Osteoblast (primary cell): ENCODE measurements around the gene RPL36AL. TPM values are rescaled to one million over a fixed set of nuclear protein-coding genes. Genes with fewer than 3 reads are reported as not detected.

ENCODE experiments used
- DNase-seq: peaks from one replicate; pipeline ENCODE4 v3.0.0; 2011; ENCODE audit warnings: low spot score, mixed read lengths; ENCODE audit not compliant: insufficient read length; ENCODE audit errors: missing footprints
- H2AFZ ChIP-seq: 2 replicates; pipeline ENCODE4 v1.6.0; 2011; ENCODE audit warnings: mild to moderate bottlenecking, low read length
- H3K27ac ChIP-seq: 2 replicates; pipeline ENCODE4 v1.5.1; 2011; ENCODE audit warnings: mild to moderate bottlenecking, low read depth, low read length, moderate library complexity
- H3K27me3 ChIP-seq: 2 replicates; pipeline ENCODE4 v1.6.0; 2012; ENCODE audit warnings: mild to moderate bottlenecking, control low read depth, inconsistent platforms, low read length, moderate library complexity; ENCODE audit not compliant: insufficient read depth
- H3K36me3 ChIP-seq: 2 replicates; pipeline ENCODE4 v1.5.1; 2011; ENCODE audit warnings: mild to moderate bottlenecking, low read length, control low read depth, moderate library complexity; ENCODE audit not compliant: insufficient read depth
- H3K4me1 ChIP-seq: 2 replicates; pipeline ENCODE4 v1.5.1; 2011; ENCODE audit warnings: mild to moderate bottlenecking, low read length, control low read depth, moderate library complexity; ENCODE audit not compliant: insufficient read depth
- H3K4me2 ChIP-seq: 2 replicates; pipeline ENCODE4 v1.6.0; 2011; ENCODE audit warnings: mild to moderate bottlenecking, low read length; ENCODE audit not compliant: insufficient read depth
- H3K4me3 ChIP-seq: fragments of 200-600 bp; sonication (generic); 3 replicates; pipeline ENCODE4 v1.5.1; 2012; ENCODE audit warnings: mild to moderate bottlenecking, low read length, inconsistent platforms; ENCODE audit not compliant: insufficient read depth
- H3K79me2 ChIP-seq: 2 replicates; pipeline ENCODE4 v1.6.0; 2012; ENCODE audit warnings: mild to moderate bottlenecking, low read length, control low read depth, inconsistent platforms; ENCODE audit not compliant: insufficient read depth
- H3K9me3 ChIP-seq: 2 replicates; pipeline ENCODE4 v1.5.1; 2011; ENCODE audit warnings: low read depth, low read length, control low read depth
- H4K20me1 ChIP-seq: 2 replicates; pipeline ENCODE4 v1.6.0; 2012; ENCODE audit warnings: mild to moderate bottlenecking, low read length, control low read depth; ENCODE audit not compliant: insufficient read depth
- small RNA-seq: library from RNA; depleted of rRNA; stranded (forward); fragments of <200 nt; gene quantifications from one replicate; pipeline ENCODE3, GENCODE V24; 2012
- total RNA-seq: library from RNA; depleted of rRNA; stranded (reverse); fragments of >200 nt; gene quantifications from 2 replicates; pipeline ENCODE4 v1.2.3, GENCODE V29; 2012
- TF ChIP-seq, protein P1 (sequence below): IDR thresholded peaks from 2 replicates; pipeline ENCODE4 v1.5.1; 2011; ENCODE audit warnings: mild to moderate bottlenecking, low read depth, low read length, moderate library complexity; ENCODE audit errors: extremely low read depth

Gene RPL36AL
- total RNA-seq, 1 donor, result 181 TPM

DNA sequence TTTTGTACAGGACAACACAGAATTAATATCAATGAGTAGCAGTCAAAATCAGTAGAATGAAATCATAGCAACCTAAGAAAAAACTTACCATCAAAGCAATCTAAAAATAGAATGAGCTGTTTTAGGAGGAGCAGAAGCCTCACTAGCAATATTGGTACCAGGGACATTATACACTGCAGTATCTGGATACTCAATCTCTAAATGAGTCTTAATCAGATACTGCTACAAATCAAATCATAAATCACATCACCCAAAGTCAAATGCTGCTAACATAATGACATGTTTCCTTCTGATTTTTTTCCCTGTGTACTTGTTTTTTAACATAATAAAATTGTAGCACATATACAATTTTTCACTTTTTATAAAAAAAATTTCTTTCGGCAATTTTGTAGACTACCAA is 42.3 kb downstream of the RPL36AL start:
- Histone ChIP-seq H4K20me1 (peaks cover 19% of the 10 kb centered on the region), H2AFZ (no peak overlapping the region), H3K27ac (no peak overlapping the region), H3K4me2 (no peak overlapping the region), H3K27me3 (no peaks in the 10 kb centered on the region), H3K4me3 (no peak overlapping the region), H3K9me3 (no peaks in the 10 kb centered on the region), H3K36me3 (peaks cover 36% of the 10 kb centered on the region), H3K79me2 (peaks cover 37% of the 10 kb centered on the region), H3K4me1 (peaks cover 4% of the 10 kb centered on the region)
- DNase-seq, result no peak
- TF ChIP-seq, protein P1, sequence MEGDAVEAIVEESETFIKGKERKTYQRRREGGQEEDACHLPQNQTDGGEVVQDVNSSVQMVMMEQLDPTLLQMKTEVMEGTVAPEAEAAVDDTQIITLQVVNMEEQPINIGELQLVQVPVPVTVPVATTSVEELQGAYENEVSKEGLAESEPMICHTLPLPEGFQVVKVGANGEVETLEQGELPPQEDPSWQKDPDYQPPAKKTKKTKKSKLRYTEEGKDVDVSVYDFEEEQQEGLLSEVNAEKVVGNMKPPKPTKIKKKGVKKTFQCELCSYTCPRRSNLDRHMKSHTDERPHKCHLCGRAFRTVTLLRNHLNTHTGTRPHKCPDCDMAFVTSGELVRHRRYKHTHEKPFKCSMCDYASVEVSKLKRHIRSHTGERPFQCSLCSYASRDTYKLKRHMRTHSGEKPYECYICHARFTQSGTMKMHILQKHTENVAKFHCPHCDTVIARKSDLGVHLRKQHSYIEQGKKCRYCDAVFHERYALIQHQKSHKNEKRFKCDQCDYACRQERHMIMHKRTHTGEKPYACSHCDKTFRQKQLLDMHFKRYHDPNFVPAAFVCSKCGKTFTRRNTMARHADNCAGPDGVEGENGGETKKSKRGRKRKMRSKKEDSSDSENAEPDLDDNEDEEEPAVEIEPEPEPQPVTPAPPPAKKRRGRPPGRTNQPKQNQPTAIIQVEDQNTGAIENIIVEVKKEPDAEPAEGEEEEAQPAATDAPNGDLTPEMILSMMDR, result no peak

DNA sequence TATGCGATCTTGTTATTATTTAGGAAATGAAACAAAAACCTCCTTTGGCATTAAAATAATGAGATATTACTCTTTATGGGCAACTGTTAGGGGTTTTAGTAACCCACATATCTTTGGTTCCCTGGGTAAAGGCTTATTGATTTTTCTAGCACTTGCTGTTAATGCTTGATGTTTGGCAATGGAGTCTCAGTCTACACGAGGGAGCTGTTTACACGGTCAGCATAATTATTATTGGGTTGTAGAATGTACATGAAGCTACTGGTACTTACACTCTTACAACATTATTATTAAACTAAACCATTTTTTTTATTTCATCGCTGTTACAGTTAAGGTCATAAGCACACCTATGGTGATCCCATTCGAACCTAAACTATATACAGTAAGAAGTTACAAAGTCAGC is 46.4 kb downstream of the RPL36AL start:
- no peaks in the 10 kb centered on the region for H3K4me1 ChIP-seq
- no peak overlapping the region for H3K4me3 ChIP-seq
- no peak overlapping the region for H3K27ac ChIP-seq
- TF ChIP-seq, protein P1, result no peak
- no peak for DNase-seq
- no peaks in the 10 kb centered on the region for H3K27me3 ChIP-seq
- no peak overlapping the region for H3K4me2 ChIP-seq
- H3K79me2 ChIP-seq, result no peaks in the 10 kb centered on the region
- H4K20me1 ChIP-seq, result peaks cover 4% of the 10 kb centered on the region
- no peak overlapping the region for H2AFZ ChIP-seq
- H3K9me3 ChIP-seq, result no peaks in the 10 kb centered on the region
- peaks cover 23% of the 10 kb centered on the region for H3K36me3 ChIP-seq

DNA sequence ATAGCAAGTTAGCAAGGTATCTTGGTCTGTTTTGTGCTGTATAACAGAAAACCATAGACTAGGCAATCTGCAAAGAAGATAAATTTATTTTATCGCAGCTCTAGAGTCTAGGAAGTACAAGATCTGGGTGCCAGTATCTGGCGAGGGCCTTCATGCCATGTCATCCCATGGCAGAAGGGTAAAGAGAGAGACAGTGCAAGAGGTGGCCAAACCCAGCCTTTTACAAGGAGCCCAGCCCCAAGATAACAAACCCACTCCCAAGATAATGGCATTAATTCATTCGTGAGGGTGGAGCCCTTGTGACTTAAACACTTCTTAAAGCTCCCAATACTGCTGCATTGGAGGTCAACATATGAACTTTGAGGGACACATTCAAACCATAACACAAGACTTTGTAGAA is 51.1 kb downstream of the RPL36AL start:
- no peak for DNase-seq
- Histone ChIP-seq H3K27me3 (no peaks in the 10 kb centered on the region), H3K9me3 (no peaks in the 10 kb centered on the region), H2AFZ (no peak overlapping the region), H3K36me3 (peaks cover 3% of the 10 kb centered on the region), H3K27ac (no peak overlapping the region), H3K4me1 (no peaks in the 10 kb centered on the region), H3K4me3 (no peak overlapping the region), H3K4me2 (no peak overlapping the region), H4K20me1 (no peaks in the 10 kb centered on the region), H3K79me2 (no peaks in the 10 kb centered on the region)
- TF ChIP-seq, protein P1, result no peak

Small RNA genes within 50 kb of the gene (small RNA-seq; reads per million reads assigned to genes)
- not detected for gene AL139099.3
- not detected for gene AL139099.4
- gene RF00019, result not detected

Other genes with a start within 250 kb of the RPL36AL start
- 3,421 and 4,153 TPM in 2 replicates for gene RPS29, start 34.2 kb downstream of the RPL36AL start, total RNA-seq
- gene LRR1, start 21.7 kb downstream of the RPL36AL start, total RNA-seq, result 7.6 and 16.2 TPM in 2 replicates
- gene MGAT2, start 173 bp upstream of the RPL36AL start, total RNA-seq, result 63.0 and 63.1 TPM in 2 replicates
- gene DNAAF2, start 14.6 kb upstream of the RPL36AL start, total RNA-seq, result 9.8 and 10.0 TPM in 2 replicates
- gene POLE2, start 67.6 kb upstream of the RPL36AL start, total RNA-seq, result 4.4 and 6.2 TPM in 2 replicates
- gene KLHDC1, start 72.5 kb upstream of the RPL36AL start, total RNA-seq, result 2.9 and 4.7 TPM in 2 replicates
- 83.2 and 110 TPM in 2 replicates for gene KLHDC2, start 147.5 kb upstream of the RPL36AL start, total RNA-seq
- 51.3 and 54.3 TPM in 2 replicates for gene NEMF, start 232.2 kb upstream of the RPL36AL start, total RNA-seq